Right cardiac atrium (tissue), 5 donors: Measurements from ENCODE around the gene KCTD20. TPM values are rescaled to one million over a fixed set of nuclear protein-coding genes. Genes with fewer than 3 reads are reported as not detected.
A peak's percentile ranks its signal among the peaks of the same experiment; 100 is the strongest.
"Not testable (repeated sequence)": the region's sequence is repeated elsewhere in the genome, so short reads cannot be mapped to it uniquely, and the experiment has no call there.

Experiments used
- ATAC-seq, 2 donors: fragments of 200-7000 bp; cut with Tn5 transposase; one replicate each; pipeline versions ENCODE4 v1.8.0 to v1.9.1; 2020; ENCODE audit warnings: moderate library complexity in 2 of 2, mild to moderate bottlenecking in 1 of 2
- DNase-seq, 3 donors: peaks; one replicate each; pipeline ENCODE4 v3.0.0-alpha.2; 2020
- H3K27ac ChIP-seq: one replicate; pipeline ENCODE4 v1.5.1; 2013; ENCODE audit warnings: mild to moderate bottlenecking, low read length, control low read depth, moderate library complexity
- H3K27me3 ChIP-seq: one replicate; pipeline ENCODE4 v1.6.1; 2013; ENCODE audit not compliant: control insufficient read depth, insufficient read depth
- H3K4me1 ChIP-seq: one replicate; pipeline ENCODE4 v1.6.1; 2013; ENCODE audit warnings: low read length; ENCODE audit not compliant: control insufficient read depth, insufficient read depth
- H3K4me3 ChIP-seq: one replicate; pipeline ENCODE4 v1.5.1; 2013; ENCODE audit warnings: low read length, control low read depth
- H3K9me3 ChIP-seq: one replicate; pipeline ENCODE4 v1.6.1; 2013; ENCODE audit warnings: low read length; ENCODE audit not compliant: control insufficient read depth
- WGBS: extraction: QIAGEN DNeasy Blood & Tissue Kit; methylation state at CpG from one replicate; pipeline ENCODE4 v1.1.7; 2013; 5-methylcytosine and 5-hydroxymethylcytosine counted together
- intact Hi-C, 4 donors: fragments of 100-400 bp; cut with DNase I; formaldehyde crosslinking; loops; one replicate each; pipeline versions ENCODE4 v1.11.0 to v1.14.0; 2022 to 2023
- polyA plus RNA-seq: library from polyadenylated mRNA; stranded (reverse); fragments of 200-250 nt; gene quantifications from one replicate; pipeline ENCODE4 v1.2.3, GENCODE V29; 2013
- total RNA-seq, 4 donors: library from RNA; stranded (reverse); fragmentation: NEBNext Ultra II Directional; extraction: Animal tissue kit (Norgen Biotek cat#: 25700); gene quantifications; one replicate each; pipeline ENCODE4 v1.2.1, GENCODE V29; 2021
- donor health status: healthy with polysubstance abuse.
- donor health status: DM: no; HTN: yes; CAD: no.
- donor health status: DM: no; HTN: no; CAD: no.
- donor health status: DM: no; HTN: yes; CAD: no; lungs with severe emphysema.
- donor health status: DM: yes; HTN: yes; CAD: no.

KCTD20 gene
- total and polyA plus RNA-seq, 5 donors, result 12.9 to 31.5 (median 25.8) TPM

DNA sequence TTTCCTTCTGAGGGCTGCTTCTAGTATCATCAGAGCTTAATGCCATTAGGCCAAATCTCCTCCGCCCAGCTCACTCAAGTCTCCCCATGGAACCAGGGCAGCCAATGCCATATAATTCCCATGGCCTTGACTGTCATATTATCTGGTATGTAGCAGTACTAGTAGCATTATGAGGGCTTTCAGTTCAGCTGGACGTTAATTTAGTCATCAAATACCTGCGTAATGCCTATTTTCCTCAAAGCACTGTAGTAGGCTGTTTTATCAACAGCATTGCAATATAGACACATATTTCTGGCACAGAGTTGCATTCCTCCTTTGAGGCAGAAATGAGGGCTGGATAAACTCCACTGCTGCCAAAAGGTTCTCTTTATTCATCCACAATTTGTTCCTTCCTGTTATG is 1.7 kb downstream of the KCTD20 start:
- H3K4me1 ChIP-seq, result peaks cover 6% of the 10 kb centered on the region

DNA sequence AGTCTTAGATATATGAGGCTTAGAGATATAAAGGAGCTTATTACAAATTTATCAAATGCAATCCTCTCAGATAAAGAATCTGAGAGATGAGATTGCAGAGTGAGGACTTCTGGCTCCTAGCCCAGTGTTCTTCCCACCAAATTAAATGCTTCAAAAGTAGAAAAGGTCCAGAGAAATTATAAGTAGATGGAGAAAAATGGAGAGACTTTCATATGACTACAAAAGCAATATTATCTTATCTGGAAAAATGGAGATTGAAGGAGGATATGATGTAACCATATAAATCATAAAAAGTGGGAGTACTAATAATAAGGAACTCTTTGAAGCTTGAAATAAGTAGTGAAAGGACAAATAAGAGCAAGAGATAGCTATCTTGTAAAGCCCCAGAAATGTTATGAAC is 2.8 kb downstream of the KCTD20 start:
- no peak for ATAC-seq
- H3K4me3 ChIP-seq, result no peak overlapping the region
- peaks cover 6% of the 10 kb centered on the region for H3K4me1 ChIP-seq
- no peaks in the 10 kb centered on the region for H3K27me3 ChIP-seq
- no peak for DNase-seq
- intact Hi-C loops, result no loop called here
- no peaks in the 10 kb centered on the region for H3K9me3 ChIP-seq
- H3K27ac ChIP-seq, result no peak overlapping the region

More for the DNA sequence above, 1.7 kb downstream of the KCTD20 start:
- WGBS, result 39% methylated on average over 3 of the region's 3 CpGs
- DNase-seq (no peak), ATAC-seq (no peak)
- peak overlapping the region; percentile 75 for H3K27ac ChIP-seq
- H3K27me3 ChIP-seq, result no peaks in the 10 kb centered on the region
- intact Hi-C loops, result no loop called here
- H3K4me3 ChIP-seq, result peak overlapping the region; percentile 61
- no peaks in the 10 kb centered on the region for H3K9me3 ChIP-seq

DNA sequence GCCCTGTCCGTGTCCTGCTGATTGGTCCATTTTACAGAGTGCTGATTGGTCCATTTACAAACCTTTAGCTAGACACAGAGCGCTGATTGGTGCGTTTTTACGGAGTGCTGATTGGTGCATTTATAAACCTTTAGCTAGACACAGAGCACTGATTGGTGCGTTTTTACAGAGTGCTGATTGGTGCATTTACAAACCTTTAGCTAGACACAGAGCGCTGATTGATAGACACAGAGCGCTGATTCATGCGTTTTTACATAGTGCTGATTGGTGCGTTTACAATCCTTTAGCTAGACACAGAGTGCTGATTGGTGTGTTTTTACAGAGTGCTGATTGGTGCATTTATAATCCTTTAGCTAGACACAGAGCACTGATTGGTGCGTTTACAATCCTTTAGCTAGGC is 6.4 kb downstream of the KCTD20 start:
- 97% methylated on average over 10 of the region's 10 CpGs for WGBS
- H3K4me1 ChIP-seq, H3K4me3 ChIP-seq, ATAC-seq, H3K9me3 ChIP-seq, DNase-seq, H3K27me3 ChIP-seq, H3K27ac ChIP-seq, intact Hi-C loops: not testable (repeated sequence)

DNA sequence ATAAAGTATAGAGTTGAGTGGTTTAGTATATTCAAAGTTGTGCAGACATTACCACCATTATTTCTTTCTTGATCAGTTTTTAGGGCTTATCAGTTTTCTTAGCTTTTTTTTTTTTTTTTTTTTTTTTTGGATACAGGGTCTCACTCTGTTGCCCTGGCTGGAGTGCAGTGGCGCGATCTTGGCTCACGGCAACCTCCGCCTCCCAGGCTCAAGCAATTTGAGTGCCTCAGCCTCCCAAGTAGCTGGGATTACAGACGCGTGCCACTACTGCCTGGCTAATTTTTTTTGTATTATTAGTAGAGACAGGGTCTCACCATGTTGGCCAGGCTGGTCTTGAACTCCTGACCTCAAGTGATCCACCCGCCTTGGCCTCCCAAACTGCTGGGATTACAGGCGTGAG is 10.1 kb downstream of the KCTD20 start:
- H3K4me3 ChIP-seq, intact Hi-C loops, H3K4me1 ChIP-seq, H3K27ac ChIP-seq, ATAC-seq, H3K27me3 ChIP-seq, DNase-seq, H3K9me3 ChIP-seq: not testable (repeated sequence)
- WGBS, result 98% methylated on average over 8 of the region's 8 CpGs

DNA sequence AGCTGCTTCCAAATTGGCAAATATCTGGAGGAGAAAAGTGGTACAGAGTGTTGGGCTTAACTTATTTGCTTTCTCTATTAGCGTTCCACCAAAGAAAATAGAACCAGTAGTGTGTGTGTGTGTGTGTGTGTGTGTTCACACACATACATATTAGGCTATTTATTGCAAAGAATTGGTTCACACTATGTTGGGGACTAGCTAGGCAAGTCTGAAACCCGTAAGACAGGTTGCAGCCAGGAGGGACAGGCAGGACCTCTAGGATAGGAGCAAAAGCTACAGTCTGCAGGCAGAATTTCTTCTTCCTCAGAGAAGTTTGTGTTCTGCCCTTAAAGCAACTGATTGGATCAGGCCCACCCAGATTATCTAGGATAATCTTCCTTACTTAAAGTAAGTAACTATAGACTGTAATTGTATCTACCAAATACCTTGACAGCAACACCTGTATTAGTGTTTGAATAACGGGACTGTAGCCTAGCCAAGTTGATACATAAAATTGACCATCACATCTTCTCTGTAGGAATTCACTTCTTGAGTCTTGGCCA is 12.8 kb downstream of the KCTD20 start:
- no peaks in the 10 kb centered on the region for H3K9me3 ChIP-seq
- no peaks in the 10 kb centered on the region for H3K27me3 ChIP-seq
- no peaks in the 10 kb centered on the region for H3K4me1 ChIP-seq
- no peak for DNase-seq
- intact Hi-C loops, result no loop called here
- no peak for ATAC-seq
- no peak overlapping the region for H3K4me3 ChIP-seq
- 85% methylated on average over 3 of the region's 3 CpGs for WGBS
- no peak overlapping the region for H3K27ac ChIP-seq

DNA sequence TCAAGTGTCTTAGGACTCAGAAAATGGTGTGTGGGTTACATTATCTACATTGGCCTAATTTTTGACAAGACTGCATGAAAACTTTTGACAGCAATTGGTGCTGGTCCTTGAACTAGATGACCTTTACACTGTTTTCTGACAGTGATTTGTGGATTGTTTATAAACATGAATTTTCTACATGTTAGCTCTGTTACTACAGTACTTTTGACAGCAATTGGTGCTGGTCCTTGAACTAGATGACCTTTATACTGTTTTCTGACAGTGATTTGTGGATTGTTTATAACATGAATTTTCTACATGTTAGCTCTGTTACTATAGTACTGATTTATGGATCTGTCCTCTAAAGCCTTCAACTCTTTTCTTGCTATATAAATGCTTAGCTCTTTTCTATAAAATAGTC is 16.7 kb downstream of the KCTD20 start:
- H3K4me1 ChIP-seq, result peaks cover 2% of the 10 kb centered on the region
- H3K27ac ChIP-seq, result no peak overlapping the region
- intact Hi-C loops, result no loop called here
- no peaks in the 10 kb centered on the region for H3K27me3 ChIP-seq
- H3K9me3 ChIP-seq, result no peaks in the 10 kb centered on the region
- H3K4me3 ChIP-seq, result no peak overlapping the region
- DNase-seq, result no peak
- ATAC-seq, result no peak

DNA sequence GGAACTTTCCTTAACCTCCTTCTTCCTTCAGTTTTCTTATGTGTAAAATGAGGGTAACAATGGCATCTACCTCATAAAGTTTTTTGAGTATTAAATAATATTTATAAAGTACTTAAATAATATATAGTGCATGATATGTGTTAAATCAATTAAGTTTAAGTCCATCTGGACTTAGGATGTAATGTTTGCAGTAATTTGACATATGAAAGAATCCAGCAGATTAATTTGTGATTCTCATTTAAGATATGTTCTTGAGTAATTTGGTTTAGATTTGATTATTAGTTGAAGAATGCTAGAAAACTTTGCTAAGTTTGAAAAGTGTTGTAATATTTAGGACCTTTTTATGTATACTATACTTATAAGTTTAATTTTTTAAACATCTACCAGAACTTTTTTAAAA is 18.1 kb downstream of the KCTD20 start:
- no peak for ATAC-seq
- intact Hi-C loops, result no loop called here
- Histone ChIP-seq H3K4me1 (peaks cover 2% of the 10 kb centered on the region), H3K9me3 (no peaks in the 10 kb centered on the region), H3K4me3 (no peak overlapping the region), H3K27me3 (no peaks in the 10 kb centered on the region), H3K27ac (no peak overlapping the region)
- no peak for DNase-seq

DNA sequence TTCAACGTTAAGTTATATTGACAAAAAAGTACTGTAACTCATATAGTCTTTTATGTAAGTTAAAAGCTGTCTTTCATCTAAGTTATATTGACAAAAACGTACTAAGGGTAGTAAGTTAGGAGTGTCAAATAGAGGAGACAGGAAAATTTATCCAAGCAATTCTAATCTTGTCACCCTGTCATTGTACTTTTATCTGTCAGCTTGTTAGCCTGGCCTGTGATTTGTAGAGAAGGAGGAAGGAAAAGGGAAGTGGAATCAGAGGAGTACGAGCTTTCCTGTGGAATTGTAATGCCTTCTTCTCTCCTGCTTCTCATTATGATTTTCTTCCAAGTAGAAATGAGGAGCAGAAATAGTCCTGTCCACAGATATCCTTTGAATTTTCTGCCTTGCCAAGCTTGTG is 18.8 kb downstream of the KCTD20 start:
- no peak overlapping the region for H3K27ac ChIP-seq
- H3K27me3 ChIP-seq, result no peaks in the 10 kb centered on the region
- DNase-seq, result no peak
- H3K4me3 ChIP-seq, result no peak overlapping the region
- no peaks in the 10 kb centered on the region for H3K9me3 ChIP-seq
- WGBS, result 34% methylated on average over 3 of the region's 3 CpGs
- intact Hi-C loops, result no loop called here
- ATAC-seq, result no peak
- peaks cover 2% of the 10 kb centered on the region for H3K4me1 ChIP-seq

DNA sequence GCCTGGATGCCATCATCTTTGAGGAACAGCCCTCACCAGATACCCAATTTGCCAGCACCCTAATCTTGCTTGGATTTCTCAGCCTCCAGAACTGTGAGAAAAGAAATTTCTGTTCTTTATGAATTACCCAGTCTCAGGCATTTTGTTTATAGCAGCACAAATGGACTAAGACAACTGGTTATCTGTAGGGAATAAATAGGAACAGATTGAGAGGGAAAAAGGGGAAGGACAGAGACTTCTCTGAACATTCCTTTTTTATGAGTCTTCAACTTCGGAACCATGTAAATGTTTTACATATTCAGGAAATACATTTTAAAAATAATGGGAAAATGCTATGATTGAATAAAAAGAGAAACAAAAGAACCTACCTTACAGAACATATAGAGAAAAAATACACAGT is 20.9 kb downstream of the KCTD20 start:
- 57% methylated on average over 1 of the region's 1 CpG for WGBS
- ATAC-seq, result no peak
- Histone ChIP-seq H3K4me3 (no peak overlapping the region), H3K4me1 (peaks cover 2% of the 10 kb centered on the region), H3K27me3 (no peaks in the 10 kb centered on the region), H3K27ac (no peak overlapping the region), H3K9me3 (no peaks in the 10 kb centered on the region)
- intact Hi-C loops, result no loop called here
- no peak for DNase-seq

DNA sequence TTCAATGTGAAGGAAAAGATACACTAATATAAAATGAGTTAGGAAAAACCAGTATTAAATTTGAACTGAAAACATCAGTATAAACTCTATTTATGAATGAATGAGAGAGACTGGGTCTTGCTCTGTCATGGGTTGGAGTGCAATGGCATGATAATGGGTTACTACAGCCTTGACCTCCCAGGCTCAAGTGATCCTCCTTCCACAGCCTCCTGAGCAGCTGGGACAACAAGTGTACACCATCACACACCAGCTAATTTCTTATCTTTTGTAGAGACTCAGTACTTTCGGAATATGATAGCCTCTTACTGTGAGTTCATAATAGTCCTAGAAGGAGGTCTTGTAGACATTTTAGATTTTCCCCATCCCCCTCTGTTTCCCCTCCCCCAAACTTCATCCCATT is 21.4 kb downstream of the KCTD20 start:
- Histone ChIP-seq H3K4me3 (no peak overlapping the region), H3K9me3 (no peaks in the 10 kb centered on the region), H3K27me3 (no peaks in the 10 kb centered on the region), H3K27ac (no peak overlapping the region), H3K4me1 (peaks cover 2% of the 10 kb centered on the region)
- no peak for DNase-seq
- intact Hi-C loops, result no loop called here
- ATAC-seq, result no peak
- WGBS, result 80% methylated on average over 1 of the region's 1 CpG

DNA sequence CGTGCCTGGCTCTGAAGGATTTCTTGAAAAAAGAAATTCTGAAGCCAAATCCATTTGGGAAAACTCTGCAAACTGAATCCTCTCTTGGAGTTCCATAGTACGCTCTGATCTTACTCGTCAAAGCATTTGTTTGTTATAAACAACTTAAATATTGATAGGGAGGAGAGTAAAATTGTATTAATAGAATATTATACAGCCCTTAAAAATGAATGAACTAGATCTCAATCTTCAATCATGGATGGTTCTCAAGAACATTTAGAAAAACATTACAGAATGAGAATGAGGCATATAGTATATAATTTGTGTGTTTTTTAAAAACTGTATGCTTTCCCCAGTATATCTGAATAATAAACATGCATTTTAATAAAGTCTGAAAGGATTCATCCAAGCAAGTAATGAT is 24.8 kb downstream of the KCTD20 start:
- H3K4me1 ChIP-seq, result no peaks in the 10 kb centered on the region
- H3K4me3 ChIP-seq, result no peak overlapping the region
- ATAC-seq, result no peak
- intact Hi-C loops, result no loop called here
- H3K9me3 ChIP-seq, result no peaks in the 10 kb centered on the region
- 97% methylated on average over 3 of the region's 3 CpGs for WGBS
- DNase-seq, result no peak
- H3K27ac ChIP-seq, result no peak overlapping the region
- no peaks in the 10 kb centered on the region for H3K27me3 ChIP-seq

DNA sequence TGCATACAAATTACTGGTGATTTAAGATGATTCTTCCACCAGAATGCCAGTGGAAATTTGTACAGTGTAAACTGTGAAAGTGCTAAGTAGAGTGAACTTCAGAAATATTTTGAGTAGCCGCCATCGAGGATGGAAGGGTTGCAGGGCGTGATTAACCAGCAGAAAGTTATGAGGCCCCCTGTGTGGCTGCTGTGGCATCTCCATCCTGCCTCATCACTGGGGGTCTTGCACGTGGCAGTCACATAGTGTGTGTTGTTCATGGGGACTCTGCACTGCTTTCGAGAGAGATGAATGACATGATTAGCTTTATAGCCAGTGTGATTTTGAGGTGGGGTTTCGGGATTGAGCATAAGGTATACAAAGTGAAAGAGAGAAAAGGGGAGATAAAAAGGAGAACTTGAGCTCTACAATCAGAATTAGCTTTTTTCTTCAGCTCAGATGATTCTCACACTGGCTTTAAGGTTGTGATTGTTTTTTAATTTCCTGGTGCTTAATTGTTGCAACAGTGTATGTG is 26.4 kb downstream of the KCTD20 start:
- Histone ChIP-seq H3K4me1 (no peaks in the 10 kb centered on the region), H3K27ac (no peak overlapping the region), H3K27me3 (no peaks in the 10 kb centered on the region), H3K9me3 (no peaks in the 10 kb centered on the region), H3K4me3 (no peak overlapping the region)
- DNase-seq (no peak), ATAC-seq (no peak)
- 80% methylated on average over 6 of the region's 6 CpGs for whole genome bisulfite sequencing
- intact Hi-C loops, result no loop called here
